B cell (primary cell): ENCODE results near the gene TESK2.

Experiments
- EZH2 ChIP-seq: IDR thresholded peaks from 2 replicates; pipeline ENCODE4 v1.6.1; 2012; ENCODE audit warnings: borderline replicate concordance, low read depth, mild to moderate bottlenecking, moderate library complexity, low read length; ENCODE audit not compliant: insufficient read depth, poor library complexity, severe bottlenecking
- TF ChIP-seq, protein P1 (sequence below): fragments of 200-600 bp; IDR thresholded peaks from one replicate; pipeline ENCODE4 v1.8.0; 2022; ENCODE audit warnings: antibody characterized with exemption, mild to moderate bottlenecking

DNA sequence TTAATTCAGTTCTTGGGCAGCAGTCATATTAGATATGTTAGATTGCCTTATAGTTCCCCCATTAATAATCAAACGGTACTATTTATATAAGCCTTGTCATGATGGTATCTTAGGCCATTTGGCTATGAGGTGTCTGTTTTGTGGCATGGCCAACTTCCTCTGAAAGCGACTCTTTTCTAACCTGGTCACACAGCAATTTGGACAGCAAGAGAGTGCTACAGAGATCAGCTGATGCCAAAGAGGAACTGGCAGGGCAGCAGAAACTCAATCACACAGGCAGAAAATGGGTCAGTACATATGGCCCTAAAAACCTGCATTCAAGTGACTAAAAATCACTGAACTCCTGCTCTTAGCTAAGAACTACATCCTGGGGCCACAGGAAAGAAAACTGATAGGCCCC, 137.3 kb downstream of the TESK2 start:
- TF ChIP-seq, protein P1, sequence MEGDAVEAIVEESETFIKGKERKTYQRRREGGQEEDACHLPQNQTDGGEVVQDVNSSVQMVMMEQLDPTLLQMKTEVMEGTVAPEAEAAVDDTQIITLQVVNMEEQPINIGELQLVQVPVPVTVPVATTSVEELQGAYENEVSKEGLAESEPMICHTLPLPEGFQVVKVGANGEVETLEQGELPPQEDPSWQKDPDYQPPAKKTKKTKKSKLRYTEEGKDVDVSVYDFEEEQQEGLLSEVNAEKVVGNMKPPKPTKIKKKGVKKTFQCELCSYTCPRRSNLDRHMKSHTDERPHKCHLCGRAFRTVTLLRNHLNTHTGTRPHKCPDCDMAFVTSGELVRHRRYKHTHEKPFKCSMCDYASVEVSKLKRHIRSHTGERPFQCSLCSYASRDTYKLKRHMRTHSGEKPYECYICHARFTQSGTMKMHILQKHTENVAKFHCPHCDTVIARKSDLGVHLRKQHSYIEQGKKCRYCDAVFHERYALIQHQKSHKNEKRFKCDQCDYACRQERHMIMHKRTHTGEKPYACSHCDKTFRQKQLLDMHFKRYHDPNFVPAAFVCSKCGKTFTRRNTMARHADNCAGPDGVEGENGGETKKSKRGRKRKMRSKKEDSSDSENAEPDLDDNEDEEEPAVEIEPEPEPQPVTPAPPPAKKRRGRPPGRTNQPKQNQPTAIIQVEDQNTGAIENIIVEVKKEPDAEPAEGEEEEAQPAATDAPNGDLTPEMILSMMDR, result no peak
- TF ChIP-seq EZH2, result no peak
